Measurements from ENCODE around the gene KIFC1. TPM values are rescaled to one million over a fixed set of nuclear protein-coding genes. Genes with fewer than 3 reads are reported as not detected.

The KIFC1 gene
- total RNA-seq, 2 donors from 2014 or later, result 0.81 to 0.85 TPM

GRCh38 chr6:33424855-33425667, 33.4 kb downstream of the KIFC1 start:
- TF ChIP-seq CTCF (IDR thresholded peaks at IDR 0.05), result no peak
- Histone ChIP-seq H3K27ac (peak overlapping the region; percentile 66 to 86), H3K27me3 (replicated peaks; ENCODE audit: insufficient read depth) (no peaks in the 10 kb centered on the region), H3K4me1 (ENCODE audit: control insufficient read depth in 1 of 2, low read depth in 2 of 2) (peaks cover 24 to 44% of the 10 kb centered on the region in 2 donors), H3K9me3 (no peaks in the 10 kb centered on the region), H3K36me3 (no peaks in the 10 kb centered on the region), H3K4me3 (peak overlapping the region; percentile 69)
- ATAC-seq (ENCODE audit: insufficient number of reproducible peaks, low FRiP score, low read depth), result no peak
- no peak for DNase-seq (ENCODE audit: low spot score)

GRCh38 chr6:33425668-33426577, 34.3 kb downstream of the KIFC1 start:
- Histone ChIP-seq H3K27me3 (replicated peaks; ENCODE audit: insufficient read depth) (no peaks in the 10 kb centered on the region), H3K4me1 (ENCODE audit: control insufficient read depth in 1 of 2, low read depth in 2 of 2) (peaks cover 24 to 49% of the 10 kb centered on the region in 2 donors), H3K27ac (peak overlapping the region; percentile 66 to 86), H3K9me3 (no peaks in the 10 kb centered on the region), H3K36me3 (no peaks in the 10 kb centered on the region), H3K4me3 (peak overlapping the region; percentile 69)
- peak; percentile 53 for TF ChIP-seq CTCF (IDR thresholded peaks at IDR 0.05)
- peak; percentile 64 for DNase-seq (ENCODE audit: low spot score)
- ATAC-seq (ENCODE audit: insufficient number of reproducible peaks, low FRiP score, low read depth), result peak; percentile 75

- no peak for TF ChIP-seq CTCF (IDR thresholded peaks at IDR 0.05)
- no peak for DNase-seq (ENCODE audit: low spot score)
- peak overlapping the region; percentile 69 for H3K4me3 ChIP-seq
These were observed 35.2 kb downstream of the KIFC1 start for GRCh38 chr6:33426590-33427511.

GRCh38 chr6:33427585-33428223, 36.1 kb downstream of the KIFC1 start:
- no peaks in the 10 kb centered on the region for H3K36me3 ChIP-seq

More at GRCh38 chr6:33426590-33427511, 35.2 kb downstream of the KIFC1 start:
- no peaks in the 10 kb centered on the region for H3K36me3 ChIP-seq
- H3K4me1 ChIP-seq (ENCODE audit: control insufficient read depth in 1 of 2, low read depth in 2 of 2), result peaks cover 24 to 59% of the 10 kb centered on the region in 2 donors
- H3K9me3 ChIP-seq, result no peaks in the 10 kb centered on the region
- peak overlapping the region; percentile 66 to 86 for H3K27ac ChIP-seq
- no peaks in the 10 kb centered on the region for H3K27me3 ChIP-seq (replicated peaks; ENCODE audit: insufficient read depth)
- no peak for ATAC-seq (ENCODE audit: insufficient number of reproducible peaks, low FRiP score, low read depth)

More at GRCh38 chr6:33427585-33428223, 36.1 kb downstream of the KIFC1 start:
- no peak for ATAC-seq (ENCODE audit: insufficient number of reproducible peaks, low FRiP score, low read depth)
- Histone ChIP-seq H3K4me1 (ENCODE audit: control insufficient read depth in 1 of 2, low read depth in 2 of 2) (peaks cover 24 to 62% of the 10 kb centered on the region in 2 donors), H3K4me3 (peak overlapping the region; percentile 69), H3K9me3 (no peaks in the 10 kb centered on the region), H3K27ac (peak overlapping the region in 1 of 2 donors; percentile 54), H3K27me3 (replicated peaks; ENCODE audit: insufficient read depth) (no peaks in the 10 kb centered on the region)
- DNase-seq (ENCODE audit: low spot score), result no peak
- no peak for TF ChIP-seq CTCF (IDR thresholded peaks at IDR 0.05)

Measured in thoracic aorta (tissue), 2 donors.